DOHH2 (cell line): ENCODE results near the gene PRPF18.

Source experiments
- H3F3A ChIP-seq: fragments of 200-600 bp; sonication (generic), shearing (Covaris generic); 2 replicates; pipeline ENCODE4 v1.6.0; 2016; ENCODE audit warnings: antibody characterized with exemption, mild to moderate bottlenecking; ENCODE audit not compliant: control insufficient read depth, insufficient read depth
- H3K27ac ChIP-seq: fragments of 200-600 bp; sonication (generic); 2 replicates; pipeline ENCODE4 v1.5.1; 2014; ENCODE audit warnings: low read depth, mild to moderate bottlenecking, low read length, moderate library complexity
- H3K27me3 ChIP-seq: fragments of 200-600 bp; sonication (generic); 2 replicates; pipeline ENCODE4 v1.6.1; 2014; ENCODE audit warnings: mild to moderate bottlenecking, low read length, mixed read lengths; ENCODE audit not compliant: control insufficient read depth
- H3K36me3 ChIP-seq: fragments of 200-600 bp; sonication (generic); 2 replicates; pipeline ENCODE4 v1.6.1; 2014; ENCODE audit warnings: mild to moderate bottlenecking, low read length, moderate library complexity, mixed read lengths; ENCODE audit not compliant: control insufficient read depth
- H3K4me1 ChIP-seq: fragments of 200-600 bp; sonication (generic); 2 replicates; pipeline ENCODE4 v1.6.1; 2014; ENCODE audit warnings: mild to moderate bottlenecking, low read length, mixed read lengths; ENCODE audit not compliant: control insufficient read depth
- H3K4me2 ChIP-seq: fragments of 200-600 bp; sonication (generic); 2 replicates; pipeline ENCODE4 v1.6.0; 2014; ENCODE audit warnings: mild to moderate bottlenecking, low read length, moderate library complexity
- H3K4me3 ChIP-seq: fragments of 200-600 bp; sonication (generic); 2 replicates; pipeline ENCODE4 v1.5.1; 2014; ENCODE audit warnings: mild to moderate bottlenecking, low read length, mixed read lengths
- H3K79me2 ChIP-seq: fragments of 200-600 bp; sonication (generic); 2 replicates; pipeline ENCODE4 v1.6.1; 2014; ENCODE audit warnings: mild to moderate bottlenecking, low read length, mixed read lengths; ENCODE audit not compliant: control insufficient read depth
- H3K9me2 ChIP-seq: fragments of 200-600 bp; sonication (generic); replicated peaks from 2 replicates; pipeline ENCODE4 v1.6.1; 2014; ENCODE audit warnings: mild to moderate bottlenecking, low read length, mixed read lengths; ENCODE audit not compliant: control insufficient read depth
- H3K9me3 ChIP-seq: fragments of 200-600 bp; sonication (generic); 2 replicates; pipeline ENCODE4 v1.6.1; 2014; ENCODE audit warnings: antibody characterized with exemption, low read length, mixed read lengths; ENCODE audit not compliant: control insufficient read depth, insufficient read depth
- H4K20me1 ChIP-seq: fragments of 200-600 bp; sonication (generic); 2 replicates; pipeline ENCODE4 v1.6.0; 2014; ENCODE audit warnings: low read depth, mild to moderate bottlenecking, antibody characterized with exemption, low read length, moderate library complexity; ENCODE audit not compliant: control insufficient read depth, insufficient read depth
- CTCF ChIP-seq: fragments of 200-600 bp; sonication (generic); IDR thresholded peaks from one replicate; pipeline ENCODE4 v1.5.1; 2014; ENCODE audit warnings: antibody characterized with exemption, mild to moderate bottlenecking, low read depth, low read length; ENCODE audit not compliant: poor library complexity, severe bottlenecking
- EZH2phosphoT487 ChIP-seq: fragments of 200-600 bp; sonication (generic); IDR thresholded peaks from 2 replicates; pipeline ENCODE4 v1.6.1; 2017; ENCODE audit warnings: borderline replicate concordance, mild to moderate bottlenecking, antibody characterized with exemption, low read length, moderate library complexity, mixed read lengths

PRPF18 gene

GRCh38 chr10:13571541-13571940 is 15.2 kb upstream of the PRPF18 start:
- Histone ChIP-seq H3K4me3 (no peak overlapping the region), H3K4me1 (no peaks in the 10 kb centered on the region), H3K27ac (no peak overlapping the region), H3K4me2 (no peak overlapping the region), H3K9me3 (no peaks in the 10 kb centered on the region), H3K36me3 (no peaks in the 10 kb centered on the region), H4K20me1 (no peaks in the 10 kb centered on the region), H3K27me3 (peaks cover 3% of the 10 kb centered on the region; the same call in 1 of the 2 replicates), H3F3A (no peaks in the 10 kb centered on the region), H3K9me2 (no peaks in the 10 kb centered on the region), H3K79me2 (no peaks in the 10 kb centered on the region)
- TF ChIP-seq CTCF (no peak), EZH2phosphoT487 (no peak)

- Histone ChIP-seq H3K27ac (no peak overlapping the region), H3K4me2 (no peak overlapping the region), H3K79me2 (no peaks in the 10 kb centered on the region), H3K36me3 (no peaks in the 10 kb centered on the region), H3K4me1 (no peaks in the 10 kb centered on the region), H3F3A (no peaks in the 10 kb centered on the region), H3K9me3 (no peaks in the 10 kb centered on the region), H3K4me3 (no peak overlapping the region), H3K27me3 (peaks cover 2% of the 10 kb centered on the region; the same call in 1 of the 2 replicates), H3K9me2 (no peaks in the 10 kb centered on the region), H4K20me1 (no peaks in the 10 kb centered on the region)
- no peak for TF ChIP-seq CTCF
- TF ChIP-seq EZH2phosphoT487 = no peak
Observed at GRCh38 chr10:13573960-13574359, 12.8 kb upstream of the PRPF18 start.

- no peaks in the 10 kb centered on the region for H3K9me3 ChIP-seq
- TF ChIP-seq EZH2phosphoT487 (no peak), CTCF (no peak)
- peaks cover 14% of the 10 kb centered on the region for H3K4me1 ChIP-seq
- no peaks in the 10 kb centered on the region for H3K9me2 ChIP-seq
- no peaks in the 10 kb centered on the region for H4K20me1 ChIP-seq
- H3K27me3 ChIP-seq = no peaks in the 10 kb centered on the region
- no peak overlapping the region for H3K4me3 ChIP-seq
- H3K36me3 ChIP-seq = no peaks in the 10 kb centered on the region
- H3K79me2 ChIP-seq = peaks cover 28% of the 10 kb centered on the region
- no peak overlapping the region for H3K27ac ChIP-seq
- H3K4me2 ChIP-seq = no peak overlapping the region
- H3F3A ChIP-seq = 0 out of 2 replicates have a peak, but pooled peaks cover 3% of the 10 kb centered on the region
Observed at GRCh38 chr10:13585195-13585751, 1.5 kb upstream of the PRPF18 start.
